GM12878 (cell line): Measurements from ENCODE around the gene VGLL3. TPM values are rescaled to one million over a fixed set of nuclear protein-coding genes. Genes with fewer than 3 reads are reported as not detected.

Experiments used
- ATAC-seq: fragments of 200-7000 bp; cut with Tn5 transposase; 3 replicates; pipeline ENCODE4 v1.9.1; 2020; ENCODE audit warnings: mild to moderate bottlenecking, moderate library complexity
- BruUV-seq: library from RNA; stranded (reverse); fragments of 400-500 nt; replicated peaks from 2 replicates; lab custom pipeline; 2021; lab: Mats Ljungman, UMichigan
- CTCF ChIA-PET: fragments of 300-600 bp; sonication (Branson Sonifier 250); formaldehyde crosslinking; extraction: SDS; loops from one replicate; lab custom pipeline; 2021; ENCODE audit warnings: inconsistent platforms; lab: Yijun Ruan, JAX
- POLR2A ChIA-PET: fragments of 350-600 bp; formaldehyde crosslinking; extraction: SDS; loops from one replicate; lab custom pipeline; 2021; ENCODE audit warnings: inconsistent platforms; lab: Charles Lee
- RAD21 ChIA-PET: fragments of 300-600 bp; sonication (Branson Sonifier 250); formaldehyde crosslinking; loops from one replicate; lab custom pipeline; 2023; ENCODE audit warnings: antibody characterized with exemption; ENCODE audit not compliant: unreplicated experiment; lab: Charles Lee
- SMC1A ChIA-PET: fragments of 300-600 bp; sonication (Branson Sonifier 250); formaldehyde crosslinking; loops from one replicate; lab custom pipeline; 2023; ENCODE audit not compliant: unreplicated experiment, uncharacterized antibody; lab: Charles Lee
- DNase-seq: peaks from one replicate; pipeline ENCODE4 v3.0.0-alpha.2; 2011; ENCODE audit warnings: low read depth, low spot score
- FAIRE-seq: peaks from 3 replicates; lab custom pipeline; 2011; peaks lifted over from hg19 to GRCh38; lab: Jason Lieb, UNC
- H2AFZ ChIP-seq: 2 replicates; pipeline ENCODE4 v1.6.0; 2011; ENCODE audit warnings: low read depth, low read length, control low read depth; ENCODE audit not compliant: control insufficient read depth
- H3K27ac ChIP-seq: 2 replicates; pipeline ENCODE4 v1.5.1; 2011; ENCODE audit warnings: control low read depth; ENCODE audit not compliant: control insufficient read depth, insufficient read depth
- H3K27me3 ChIP-seq, 2 experiments: replicated peaks in 1 of 2; 2 replicates each; pipeline versions ENCODE4 v1.6.0 to v1.6.1; 2011; ENCODE audit warnings: low read length in 1 of 2; ENCODE audit not compliant: control insufficient read depth in 2 of 2, insufficient read depth in 2 of 2
- H3K36me3 ChIP-seq, 2 experiments: 2 replicates each; pipeline ENCODE4 v1.5.1; 2011; ENCODE audit warnings: low read length in 1 of 2; ENCODE audit not compliant: control insufficient read depth in 2 of 2, insufficient read depth in 2 of 2
- H3K4me1 ChIP-seq: 2 replicates; pipeline ENCODE4 v1.6.1; 2011; ENCODE audit warnings: mild to moderate bottlenecking, low read length, moderate library complexity, mixed read lengths; ENCODE audit not compliant: control insufficient read depth, insufficient read depth
- H3K4me2 ChIP-seq: 2 replicates; pipeline ENCODE4 v1.6.0; 2011; ENCODE audit warnings: control low read depth; ENCODE audit not compliant: control insufficient read depth, insufficient read depth
- H3K4me3 ChIP-seq: fragments of 200-600 bp; sonication (generic); 2 replicates; pipeline ENCODE4 v1.5.1; 2016
- H3K79me2 ChIP-seq: 2 replicates; pipeline ENCODE4 v1.6.0; 2011; ENCODE audit warnings: low read length; ENCODE audit not compliant: control insufficient read depth, insufficient read depth
- H3K9ac ChIP-seq: 2 replicates; pipeline ENCODE4 v1.8.0; 2011; ENCODE audit warnings: low read length, control low read depth, mixed read lengths; ENCODE audit not compliant: control insufficient read depth, insufficient read depth
- H3K9me3 ChIP-seq: replicated peaks from 3 replicates; pipeline ENCODE4 v1.5.1; 2011; ENCODE audit warnings: mild to moderate bottlenecking, low read length; ENCODE audit not compliant: control insufficient read depth, insufficient read depth
- H4K20me1 ChIP-seq: 2 replicates; pipeline ENCODE4 v1.6.0; 2011; ENCODE audit not compliant: control insufficient read depth, insufficient read depth
- BCL11A ChIP-seq: IDR thresholded peaks from 2 replicates; pipeline ENCODE4 v1.6.1; 2011; ENCODE audit warnings: low read depth, low read length
- BCL3 ChIP-seq: IDR thresholded peaks from 2 replicates; pipeline ENCODE4 v1.6.1; 2011; ENCODE audit warnings: borderline replicate concordance, low read depth, mild to moderate bottlenecking, moderate library complexity, low read length; ENCODE audit not compliant: insufficient read depth, poor library complexity, severe bottlenecking
- DPF2 ChIP-seq: fragments of 450-650 bp; IDR thresholded peaks from 2 replicates; pipeline ENCODE4 v1.6.1; 2017; ENCODE audit warnings: mild to moderate bottlenecking
- FOS ChIP-seq: IDR thresholded peaks from 3 replicates; pipeline ENCODE4 v1.6.1; 2011; ENCODE audit warnings: borderline replicate concordance; ENCODE audit not compliant: insufficient read length; ENCODE audit errors: extremely low read depth
- GABPA ChIP-seq: IDR thresholded peaks from 2 replicates; pipeline ENCODE4 v1.6.1; 2014; ENCODE audit warnings: antibody characterized with exemption, low read depth, mild to moderate bottlenecking, inconsistent platforms
- HDAC2 ChIP-seq: fragments of 200-600 bp; sonication (generic); IDR thresholded peaks from 2 replicates; pipeline ENCODE4 v1.6.1; 2017
- LARP7 ChIP-seq: fragments of 450-650 bp; IDR thresholded peaks from 2 replicates; pipeline ENCODE4 v1.6.1; 2017; ENCODE audit warnings: mild to moderate bottlenecking
- MTA2 ChIP-seq: fragments of 450-650 bp; IDR thresholded peaks from 2 replicates; pipeline ENCODE4 v1.6.1; 2016; ENCODE audit warnings: low read depth, mild to moderate bottlenecking, moderate library complexity
- NR2F1 ChIP-seq: fragments of 450-650 bp; conservative IDR thresholded peaks from 2 replicates; pipeline ENCODE4 v1.6.1; 2017; ENCODE audit warnings: mild to moderate bottlenecking
- PML ChIP-seq: IDR thresholded peaks from 2 replicates; pipeline ENCODE4 v1.6.1; 2012; ENCODE audit warnings: low read length, inconsistent platforms
- RAD51 ChIP-seq: fragments of 450-650 bp; IDR thresholded peaks from 2 replicates; pipeline ENCODE4 v1.6.1; 2016; ENCODE audit warnings: moderate library complexity, mild to moderate bottlenecking, inconsistent platforms
- RUNX3 ChIP-seq: IDR thresholded peaks from 2 replicates; pipeline ENCODE4 v1.6.1; 2012; ENCODE audit warnings: low read length, inconsistent platforms
- SIN3A ChIP-seq: IDR thresholded peaks from 2 replicates; pipeline ENCODE4 v1.6.1; 2012; ENCODE audit warnings: low read depth, low read length, improper control_type of control experiment
- SMAD1 ChIP-seq: fragments of 450-650 bp; IDR thresholded peaks from 2 replicates; pipeline ENCODE4 v1.6.1; 2018; ENCODE audit warnings: mild to moderate bottlenecking, low read depth; ENCODE audit not compliant: partially characterized antibody
- SRF ChIP-seq, 2 experiments: IDR thresholded peaks; 2 replicates each; pipeline ENCODE4 v1.6.1; 2011; ENCODE audit warnings: low read depth in 2 of 2, low read length in 2 of 2, mild to moderate bottlenecking in 1 of 2, moderate library complexity in 1 of 2
- STAT1 ChIP-seq: fragments of 450-650 bp; conservative IDR thresholded peaks from 2 replicates; pipeline ENCODE4 v1.6.1; 2014; ENCODE audit warnings: antibody characterized with exemption, mild to moderate bottlenecking
- TCF7 ChIP-seq: IDR thresholded peaks from 2 replicates; pipeline ENCODE4 v1.6.1; 2014; ENCODE audit warnings: antibody characterized with exemption, borderline replicate concordance
- ZNF217 ChIP-seq: fragments of 450-650 bp; IDR thresholded peaks from 2 replicates; pipeline ENCODE4 v1.6.1; 2017; ENCODE audit warnings: antibody characterized with exemption, mild to moderate bottlenecking
- ZNF274 ChIP-seq: IDR thresholded peaks from one replicate; pipeline ENCODE4 v1.8.0; 2011; ENCODE audit not compliant: insufficient read length, insufficient read depth
- WGBS: methylation state at CpG from one replicate; pipeline ENCODE4 v1.1.6; 2016; ENCODE audit warnings: low lambda C conversion rate; ENCODE audit not compliant: insufficient replicate concordance, insufficient coverage; ENCODE audit errors: missing lambda C conversion rate; 5-methylcytosine and 5-hydroxymethylcytosine counted together
- in situ Hi-C: fragments of 300-500 bp; cut with MboI; formaldehyde crosslinking; loops from 9 replicates; pipeline ENCODE4 v1.14.3; 2018; ENCODE audit warnings: mixed read lengths
- intact Hi-C: fragments of 100-400 bp; cut with micrococcal nuclease; formaldehyde crosslinking; loops from one replicate; pipeline ENCODE4 v1.14.2; 2022; ENCODE audit not compliant: unreplicated experiment
- polyA plus RNA-seq, 11 experiments: library from polyadenylated mRNA; depleted of rRNA in 4 of 11; unstranded in 6 of 11; stranded (reverse) in 5 of 11; fragments of >200 nt; fragmentation: Nextera tagmentation in 4 of 11; fragmentation: Illumina TruSeq in 1 of 11; extraction: Ambion mirVana in 4 of 11; extraction: Trizol in 1 of 11; gene quantifications; 1 replicate in 1 of 11; 2 replicates in 10 of 11; pipeline versions ENCODE4 v1.2.1 to v1.2.3, GENCODE V29; 2011 to 2016; ENCODE audit warnings: inconsistent platforms in 2 of 11, missing spikeins in 2 of 11, low read depth in 1 of 11
- total RNA-seq, 4 experiments: library from RNA; depleted of rRNA in 3 of 4; stranded (reverse); fragments of >200 nt in 3 of 4; fragmentation: Illumina TruSeq in 1 of 4; extraction: Trizol in 1 of 4; gene quantifications; 2 replicates each; pipeline versions ENCODE4 v1.2.1 to v1.2.3, GENCODE V29; 2013 to 2021

The VGLL3 gene
- total and polyA plus RNA-seq, 10 of the 15 experiments (the other 5 are each of a cell fraction or from before 2014, with no cell fraction given): 0.05 TPM; not detected in 9

GRCh38 chr3:86998569-86998968, 7.6 kb upstream of the VGLL3 start:
- RAD21 ChIA-PET: no interaction called here
- POLR2A ChIA-PET: no interaction called here
- Histone ChIP-seq H3K9me3 (no peaks in the 10 kb centered on the region), H3K27me3 (peaks cover 0 to 3% of the 10 kb centered on the region in 2 experiments; a peak in 2 of 4 replicates), H3K4me1 (no peaks in the 10 kb centered on the region), H3K4me2 (no peak overlapping the region), H4K20me1 (no peaks in the 10 kb centered on the region), H2AFZ (no peak overlapping the region), H3K36me3 (no peaks in the 10 kb centered on the region), H3K4me3 (no peak overlapping the region), H3K79me2 (no peaks in the 10 kb centered on the region), H3K27ac (no peak overlapping the region), H3K9ac (no peak overlapping the region)
- in situ Hi-C loops (no loop called here), intact Hi-C loops (no loop called here)
- TF ChIP-seq RAD51 (no peak), GABPA (no peak), TCF7 (no peak), RUNX3 (no peak), BCL11A (no peak), STAT1 (no peak), HDAC2 (no peak), BCL3 (no peak), MTA2 (no peak), SMAD1 (no peak), FOS (no peak), NR2F1 (no peak), ZNF274 (no peak), ZNF217 (no peak), DPF2 (no peak), SRF (IDR thresholded peaks at IDR 0.05; ENCODE audit: low read depth in 2 of 2, low read length in 2 of 2) (no peak), LARP7 (no peak), SIN3A (no peak), PML (no peak)
- CTCF ChIA-PET: no interaction called here
- no peak for DNase-seq
- SMC1A ChIA-PET: no interaction called here
- FAIRE-seq: no peak
- WGBS: 20% methylated on average over 1 of the region's 1 CpG
- no peak for ATAC-seq
- no TSS peak for BruUV-seq
